GM06990 (cell line): Measurements from ENCODE around the gene ATP5F1D.
"Not testable (repeated sequence)": the region's sequence is repeated elsewhere in the genome, so short reads cannot be mapped to it uniquely, and the experiment has no call there.

Experiments used
- DNase-seq: peaks from one replicate; pipeline ENCODE4 v3.0.0-alpha.2; 2011; ENCODE audit not compliant: insufficient read length; ENCODE audit errors: extremely low read depth
- H3K27me3 ChIP-seq: replicated peaks from 2 replicates; pipeline ENCODE4 v1.6.0; 2011; ENCODE audit warnings: low read length; ENCODE audit not compliant: control insufficient read depth, insufficient read depth
- H3K36me3 ChIP-seq: 2 replicates; pipeline ENCODE4 v1.5.1; 2011; ENCODE audit warnings: low read length; ENCODE audit not compliant: control insufficient read depth, insufficient read depth
- H3K4me3 ChIP-seq: replicated peaks from 2 replicates; pipeline ENCODE4 v1.5.1; 2011; ENCODE audit warnings: low read depth, mild to moderate bottlenecking, control low read depth, low read length
- CTCF ChIP-seq: IDR thresholded peaks from 2 replicates; pipeline ENCODE4 v1.5.1; 2011; ENCODE audit warnings: low read length, control low read depth, mild to moderate bottlenecking, inconsistent platforms; ENCODE audit not compliant: insufficient read depth, poor library complexity, severe bottlenecking

The ATP5F1D gene

GRCh38 chr19:1206864-1207450, 34.6 kb upstream of the ATP5F1D start:
- Histone ChIP-seq H3K36me3 (peaks cover 5% of the 10 kb centered on the region), H3K4me3 (peak overlapping the region; percentile 89), H3K27me3 (no peaks in the 10 kb centered on the region)
- DNase-seq = peak; percentile 53
- TF ChIP-seq CTCF = no peak

GRCh38 chr19:1208830-1209229, 32.7 kb upstream of the ATP5F1D start:
- DNase-seq, H3K27me3 ChIP-seq, H3K36me3 ChIP-seq: not testable (repeated sequence)
- peak overlapping the region; percentile 6 for H3K4me3 ChIP-seq

GRCh38 chr19:1210227-1210538, 31.4 kb upstream of the ATP5F1D start:
- DNase-seq = no peak
- H3K27me3 ChIP-seq = no peaks in the 10 kb centered on the region
- H3K4me3 ChIP-seq = no peak overlapping the region
- TF ChIP-seq CTCF = no peak
- H3K36me3 ChIP-seq = peaks cover 7% of the 10 kb centered on the region

- TF ChIP-seq CTCF = no peak
- Histone ChIP-seq H3K4me3 (no peak overlapping the region), H3K36me3 (peaks cover 8% of the 10 kb centered on the region), H3K27me3 (no peaks in the 10 kb centered on the region)
- DNase-seq = peak; percentile 9
Observed at GRCh38 chr19:1211494-1212234, 29.9 kb upstream of the ATP5F1D start.

GRCh38 chr19:1213391-1214286, 27.9 kb upstream of the ATP5F1D start:
- no peak for TF ChIP-seq CTCF
- DNase-seq = peak; percentile 56
- Histone ChIP-seq H3K27me3 (no peaks in the 10 kb centered on the region), H3K36me3 (peaks cover 10% of the 10 kb centered on the region), H3K4me3 (peak overlapping the region; percentile 31)

- H3K4me3 ChIP-seq = no peak overlapping the region
- no peak for DNase-seq
- H3K36me3 ChIP-seq = peaks cover 8% of the 10 kb centered on the region
- no peaks in the 10 kb centered on the region for H3K27me3 ChIP-seq
- TF ChIP-seq CTCF = no peak
Observed at GRCh38 chr19:1214299-1214861, 27.2 kb upstream of the ATP5F1D start.
